ENCODE results near the gene PRPF31. TPM values are rescaled to one million over a fixed set of nuclear protein-coding genes. Genes with fewer than 3 reads are reported as not detected.

Gene PRPF31
- total RNA-seq, 1 experiment from 2014 or later = 109 TPM

GRCh38 chr19:54145541-54146158 is 30.1 kb downstream of the PRPF31 start:
- no peak for DNase-seq (ENCODE audit: low spot score)
- intact Hi-C loops (cut with micrococcal nuclease; ENCODE audit: unreplicated experiment) = no loop called here
- H3K27ac ChIP-seq (ENCODE audit: low read depth, low read length, poor library complexity, severe bottlenecking) = no peak overlapping the region
- no peaks in the 10 kb centered on the region for H3K27me3 ChIP-seq (replicated peaks; ENCODE audit: insufficient read depth, low read depth, low read length, poor library complexity)
- no peak for TF ChIP-seq EZH2 (IDR thresholded peaks at IDR 0.05; ENCODE audit: borderline replicate concordance, low read depth, low read length, poor library complexity, severe bottlenecking)
- TF ChIP-seq, protein P1, sequence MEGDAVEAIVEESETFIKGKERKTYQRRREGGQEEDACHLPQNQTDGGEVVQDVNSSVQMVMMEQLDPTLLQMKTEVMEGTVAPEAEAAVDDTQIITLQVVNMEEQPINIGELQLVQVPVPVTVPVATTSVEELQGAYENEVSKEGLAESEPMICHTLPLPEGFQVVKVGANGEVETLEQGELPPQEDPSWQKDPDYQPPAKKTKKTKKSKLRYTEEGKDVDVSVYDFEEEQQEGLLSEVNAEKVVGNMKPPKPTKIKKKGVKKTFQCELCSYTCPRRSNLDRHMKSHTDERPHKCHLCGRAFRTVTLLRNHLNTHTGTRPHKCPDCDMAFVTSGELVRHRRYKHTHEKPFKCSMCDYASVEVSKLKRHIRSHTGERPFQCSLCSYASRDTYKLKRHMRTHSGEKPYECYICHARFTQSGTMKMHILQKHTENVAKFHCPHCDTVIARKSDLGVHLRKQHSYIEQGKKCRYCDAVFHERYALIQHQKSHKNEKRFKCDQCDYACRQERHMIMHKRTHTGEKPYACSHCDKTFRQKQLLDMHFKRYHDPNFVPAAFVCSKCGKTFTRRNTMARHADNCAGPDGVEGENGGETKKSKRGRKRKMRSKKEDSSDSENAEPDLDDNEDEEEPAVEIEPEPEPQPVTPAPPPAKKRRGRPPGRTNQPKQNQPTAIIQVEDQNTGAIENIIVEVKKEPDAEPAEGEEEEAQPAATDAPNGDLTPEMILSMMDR (conservative IDR thresholded peaks at IDR 0.05; ENCODE audit: low read depth, low read length) = no peak
- no TSS peak for BruUV-seq (replicated peaks)
- H3K4me3 ChIP-seq (ENCODE audit: low read depth, low read length, poor library complexity, severe bottlenecking) = no peak overlapping the region
- ChIA-PET CTCF (no interaction called here), POLR2A (ENCODE audit: low non-redundant PET) (no interaction called here)
- H3K4me1 ChIP-seq (ENCODE audit: insufficient read depth, low read length, poor library complexity, severe bottlenecking) = no peaks in the 10 kb centered on the region
- H3K9me3 ChIP-seq (ENCODE audit: low read depth, low read length, poor library complexity, severe bottlenecking) = no peaks in the 10 kb centered on the region
- H3K36me3 ChIP-seq (ENCODE audit: insufficient read depth, low read length, poor library complexity, severe bottlenecking) = peaks cover 91% of the 10 kb centered on the region

DNA sequence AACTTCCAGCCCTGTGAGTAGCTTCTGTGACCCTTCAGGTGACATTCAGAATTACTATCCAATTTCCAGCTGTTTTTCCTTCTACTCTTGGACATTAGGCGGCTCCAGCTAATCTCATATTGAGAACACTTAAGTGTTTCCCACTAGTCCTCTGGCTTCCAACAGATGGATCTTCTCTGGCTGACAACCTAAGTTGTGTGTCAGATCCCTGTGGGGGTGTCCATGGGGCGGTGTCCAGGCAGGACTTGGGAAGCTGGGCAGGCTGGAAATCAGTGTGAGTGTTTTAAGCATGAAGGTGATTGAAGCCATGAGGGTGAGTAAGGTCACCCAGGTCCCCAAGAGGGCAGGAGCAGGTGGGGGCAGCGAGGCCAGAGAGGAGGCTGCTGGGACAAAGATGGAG is 32.1 kb downstream of the PRPF31 start:
- Histone ChIP-seq H3K4me1 (ENCODE audit: insufficient read depth, low read length, poor library complexity, severe bottlenecking) (no peaks in the 10 kb centered on the region), H3K36me3 (ENCODE audit: insufficient read depth, low read length, poor library complexity, severe bottlenecking) (peaks cover 94% of the 10 kb centered on the region), H3K9me3 (ENCODE audit: low read depth, low read length, poor library complexity, severe bottlenecking) (no peaks in the 10 kb centered on the region), H3K27ac (ENCODE audit: low read depth, low read length, poor library complexity, severe bottlenecking) (no peak overlapping the region), H3K4me3 (ENCODE audit: low read depth, low read length, poor library complexity, severe bottlenecking) (no peak overlapping the region), H3K27me3 (replicated peaks; ENCODE audit: insufficient read depth, low read depth, low read length, poor library complexity) (no peaks in the 10 kb centered on the region)
- TF ChIP-seq EZH2 (IDR thresholded peaks at IDR 0.05; ENCODE audit: borderline replicate concordance, low read depth, low read length, poor library complexity, severe bottlenecking) = no peak
- TF ChIP-seq, protein P1 (conservative IDR thresholded peaks at IDR 0.05; ENCODE audit: low read depth, low read length) = no peak
- no TSS peak for BruUV-seq (replicated peaks)
- POLR2A ChIA-PET (ENCODE audit: low non-redundant PET) = no interaction called here
- no peak for DNase-seq (ENCODE audit: low spot score)
- CTCF ChIA-PET = no interaction called here
- intact Hi-C loops (cut with micrococcal nuclease; ENCODE audit: unreplicated experiment) = no loop called here

GRCh38 chr19:54148158-54148557 is 32.6 kb downstream of the PRPF31 start:
- H3K27me3 ChIP-seq (replicated peaks; ENCODE audit: insufficient read depth, low read depth, low read length, poor library complexity) = no peaks in the 10 kb centered on the region
- no peak for DNase-seq (ENCODE audit: low spot score)
- intact Hi-C loops (cut with micrococcal nuclease; ENCODE audit: unreplicated experiment) = no loop called here
- H3K27ac ChIP-seq (ENCODE audit: low read depth, low read length, poor library complexity, severe bottlenecking) = no peak overlapping the region
- TSS peak; percentile 15 for BruUV-seq (replicated peaks)
- H3K9me3 ChIP-seq (ENCODE audit: low read depth, low read length, poor library complexity, severe bottlenecking) = no peaks in the 10 kb centered on the region
- TF ChIP-seq, protein P1 (conservative IDR thresholded peaks at IDR 0.05; ENCODE audit: low read depth, low read length) = no peak
- no peak for TF ChIP-seq EZH2 (IDR thresholded peaks at IDR 0.05; ENCODE audit: borderline replicate concordance, low read depth, low read length, poor library complexity, severe bottlenecking)
- ChIA-PET POLR2A (ENCODE audit: low non-redundant PET) (no interaction called here), CTCF (no interaction called here)
- no peaks in the 10 kb centered on the region for H3K4me1 ChIP-seq (ENCODE audit: insufficient read depth, low read length, poor library complexity, severe bottlenecking)
- H3K4me3 ChIP-seq (ENCODE audit: low read depth, low read length, poor library complexity, severe bottlenecking) = no peak overlapping the region
- peaks cover 94% of the 10 kb centered on the region for H3K36me3 ChIP-seq (ENCODE audit: insufficient read depth, low read length, poor library complexity, severe bottlenecking)

Measured in A673 (cell line).